HG03575 (cell line): ENCODE results near the gene DCX.

Experiments used
- ATAC-seq: cut with Tn5 transposase; IDR thresholded peaks from one replicate; pipeline ENCODE4 v1.9.1; 2021; ENCODE audit not compliant: unreplicated experiment, insufficient number of reproducible peaks, low FRiP score; ENCODE audit errors: extremely low read depth

The DCX gene

DNA sequence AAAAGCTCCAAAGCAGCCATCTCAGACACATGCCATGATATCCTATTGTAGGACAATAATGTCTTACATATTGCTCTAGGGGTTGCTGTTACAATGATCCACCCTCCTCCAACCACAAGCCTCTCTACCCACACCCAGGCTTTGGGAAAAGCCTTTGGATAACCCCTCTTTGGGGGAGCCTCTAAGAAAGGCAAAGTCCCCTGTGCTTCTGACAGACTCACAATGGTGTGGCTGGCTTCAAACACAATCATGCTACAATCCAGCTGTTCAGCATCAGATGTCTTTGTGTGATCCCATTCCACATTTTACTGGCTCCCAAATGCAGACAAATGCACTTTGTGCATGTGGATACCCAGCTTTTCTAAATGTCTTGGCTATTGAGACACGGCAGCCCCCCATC lies 75.9 kb downstream of the DCX start:
- no peak for ATAC-seq

DNA sequence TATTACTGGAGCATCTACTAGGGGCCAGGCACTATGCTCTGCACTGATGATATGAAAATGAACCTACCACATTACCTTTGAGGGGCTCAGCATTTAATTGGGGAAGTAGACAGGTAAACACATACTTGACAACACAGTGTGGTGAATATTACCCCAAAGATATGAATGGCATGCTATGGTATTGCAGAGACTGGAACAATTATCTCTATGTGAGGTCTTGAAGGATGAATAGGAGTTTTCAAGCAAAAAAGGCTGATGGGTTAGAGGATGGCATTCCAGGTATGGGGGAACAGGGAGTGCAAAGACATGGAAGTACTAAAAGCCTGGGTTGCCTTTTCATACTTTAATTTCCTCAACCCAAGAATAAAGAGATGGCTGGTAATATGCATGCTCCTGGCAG lies 82.6 kb downstream of the DCX start:
- no peak for ATAC-seq

DNA sequence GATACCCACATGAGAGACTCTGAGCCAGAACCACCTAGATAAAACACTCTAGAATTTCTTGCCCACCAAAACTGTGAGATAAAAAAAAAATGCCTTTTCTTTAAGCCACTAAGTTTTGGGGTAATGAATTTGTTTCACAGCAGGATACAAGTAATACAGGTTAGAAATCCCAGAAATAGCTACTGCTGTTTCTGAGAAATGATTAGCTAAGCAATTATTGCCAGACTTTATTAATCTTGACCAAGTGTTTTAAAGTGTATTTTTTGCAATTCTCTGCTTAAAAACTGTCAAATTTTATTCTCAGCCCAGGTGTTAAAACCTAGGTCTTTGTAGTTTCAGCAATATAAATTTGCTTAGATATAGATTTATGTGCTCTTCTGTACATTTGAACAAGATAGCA lies 83.1 kb downstream of the DCX start:
- ATAC-seq, result no peak

DNA sequence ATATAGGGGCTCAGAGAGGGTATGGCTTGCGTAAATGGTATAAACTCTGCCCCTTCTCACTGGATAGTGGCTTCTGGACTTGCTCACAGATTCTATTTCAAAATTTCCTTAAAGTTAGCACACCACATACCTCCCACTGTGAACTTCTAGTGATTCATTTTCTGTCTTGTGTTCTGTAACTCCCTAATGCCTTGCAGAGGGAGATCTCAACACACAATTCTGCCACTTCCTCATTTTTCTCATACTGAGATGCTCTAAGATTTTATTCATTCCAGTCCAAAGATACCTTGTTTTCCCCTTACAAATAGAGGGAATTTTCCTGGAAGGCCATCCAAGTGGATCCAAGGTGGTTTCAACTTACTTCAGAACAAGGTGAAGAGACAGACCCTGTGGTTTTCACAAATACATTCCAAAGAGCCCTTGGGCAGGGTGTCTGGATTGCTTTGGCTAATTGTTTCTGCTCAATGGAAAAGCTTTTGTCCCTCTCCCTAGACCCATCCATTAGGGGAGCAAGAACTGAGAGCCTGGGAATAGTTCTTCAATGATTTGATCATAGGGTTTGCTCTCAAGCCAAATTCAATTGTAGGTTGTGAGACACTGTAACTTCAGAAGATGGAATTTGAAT lies 89.6 kb downstream of the DCX start:
- no peak for ATAC-seq

DNA sequence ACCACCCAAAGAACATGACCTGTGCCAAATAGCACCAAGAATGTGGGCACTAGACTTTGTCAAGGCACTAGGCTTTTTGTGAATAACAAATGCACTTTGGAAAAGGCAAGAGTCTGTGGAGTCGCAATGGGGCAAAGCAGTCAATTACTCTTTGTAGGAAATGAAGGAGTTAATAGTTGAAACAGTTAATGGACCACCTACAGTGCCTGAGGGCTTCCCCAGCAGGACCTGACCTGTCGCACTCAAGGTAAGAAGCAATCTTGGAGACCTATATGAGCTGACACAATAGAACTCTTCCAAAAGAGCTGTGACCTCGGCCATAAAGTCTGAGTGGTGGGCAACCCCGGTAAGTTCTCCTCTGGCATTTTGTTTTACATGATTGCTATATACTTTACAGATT lies 92.5 kb downstream of the DCX start:
- no peak for ATAC-seq

DNA sequence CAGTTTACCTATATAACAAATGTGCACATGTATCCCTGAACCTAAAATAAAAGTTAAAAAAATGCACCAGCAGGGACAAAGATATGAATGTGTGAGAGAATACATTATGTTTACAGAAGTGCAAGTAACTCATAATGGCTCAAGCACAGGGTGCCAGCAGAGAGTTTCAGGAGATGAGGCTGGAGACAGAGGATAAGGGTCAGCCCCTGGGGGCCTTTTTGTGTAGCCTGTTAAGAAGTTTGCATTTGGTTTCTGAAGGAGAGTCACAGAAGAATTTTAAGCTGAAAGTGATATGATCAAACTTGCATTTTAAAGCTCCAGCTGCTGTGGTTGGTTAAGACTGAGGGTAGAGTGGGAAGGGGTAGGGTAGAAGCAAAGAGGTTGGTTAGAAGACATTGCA lies 93.1 kb downstream of the DCX start:
- ATAC-seq, result no peak

DNA sequence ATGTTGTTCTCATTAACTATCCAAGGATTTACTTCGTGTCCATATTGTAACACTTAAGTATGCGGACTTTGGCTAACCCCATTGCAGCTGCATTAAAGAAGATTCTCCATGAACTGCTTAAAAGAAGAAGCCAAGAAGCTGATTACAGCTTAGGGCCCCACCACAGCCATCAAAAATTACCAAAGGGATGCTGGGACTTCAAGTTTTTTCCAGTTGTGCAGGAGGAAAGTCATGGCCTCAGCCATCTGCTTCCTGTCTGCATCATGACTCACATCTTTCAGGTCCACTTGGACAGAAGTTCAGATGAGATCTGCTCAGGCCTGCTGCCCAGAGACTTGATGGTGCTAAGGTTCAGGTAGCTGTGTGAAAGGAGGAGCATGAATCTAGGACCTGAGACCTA lies 102.9 kb downstream of the DCX start:
- no peak for ATAC-seq

DNA sequence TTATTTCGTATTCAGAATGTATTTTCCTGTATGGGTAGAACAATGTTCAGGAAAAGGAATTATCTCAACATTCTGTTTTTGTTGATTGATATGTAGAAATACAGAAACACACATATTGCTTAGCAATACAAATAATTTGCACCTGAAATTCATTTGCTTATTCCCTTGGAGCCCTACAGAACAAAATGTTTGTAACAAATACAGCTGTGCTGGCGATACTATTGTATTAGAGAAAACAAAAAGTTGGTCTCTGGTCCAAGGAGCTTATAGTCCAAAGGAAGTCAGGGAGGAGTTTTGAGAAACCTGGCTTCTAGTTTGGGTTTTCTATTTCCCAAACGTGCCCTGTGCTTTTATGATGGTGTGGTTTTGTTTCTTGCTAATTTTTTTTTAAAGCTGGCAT lies 104.0 kb downstream of the DCX start:
- ATAC-seq, result no peak

DNA sequence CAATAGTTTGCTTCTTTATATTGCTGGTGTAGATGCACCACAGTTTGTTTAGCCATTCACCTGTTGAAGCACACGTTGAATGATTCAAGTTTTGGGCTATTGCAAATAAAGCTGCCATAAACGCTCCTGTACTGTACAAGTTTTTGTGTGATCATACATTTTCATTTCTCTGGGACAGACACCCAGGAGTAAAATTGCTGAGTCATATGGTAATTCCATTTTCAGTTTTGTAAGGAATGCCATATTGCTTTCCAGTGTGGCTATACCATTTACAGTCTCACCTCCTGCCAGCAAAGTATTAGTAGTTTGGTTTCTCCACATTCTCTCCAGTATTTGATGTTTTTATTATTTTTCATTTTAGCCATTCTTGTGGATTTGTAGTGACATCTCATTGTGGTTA lies 109.7 kb downstream of the DCX start:
- ATAC-seq, result no peak

DNA sequence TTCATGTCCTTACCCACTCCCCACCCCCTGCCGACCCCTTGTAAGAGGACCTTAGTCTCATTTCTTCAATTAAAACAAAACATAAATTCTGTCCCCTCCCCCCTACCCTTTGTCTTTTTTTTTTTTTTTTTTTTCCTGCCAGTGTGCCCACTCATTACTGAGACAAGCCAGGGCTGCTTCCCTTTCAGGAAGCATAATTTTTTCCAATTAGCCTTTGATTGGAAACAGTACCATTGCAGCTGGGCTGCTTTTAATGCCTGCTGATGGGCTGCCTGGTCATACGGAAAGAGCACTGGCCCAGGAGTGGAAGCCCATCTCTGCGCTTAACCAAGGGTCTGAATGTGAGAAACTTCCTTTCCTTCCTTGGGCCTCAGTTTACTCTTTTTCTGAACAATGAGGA lies 123.2 kb downstream of the DCX start:
- ATAC-seq, result no peak

DNA sequence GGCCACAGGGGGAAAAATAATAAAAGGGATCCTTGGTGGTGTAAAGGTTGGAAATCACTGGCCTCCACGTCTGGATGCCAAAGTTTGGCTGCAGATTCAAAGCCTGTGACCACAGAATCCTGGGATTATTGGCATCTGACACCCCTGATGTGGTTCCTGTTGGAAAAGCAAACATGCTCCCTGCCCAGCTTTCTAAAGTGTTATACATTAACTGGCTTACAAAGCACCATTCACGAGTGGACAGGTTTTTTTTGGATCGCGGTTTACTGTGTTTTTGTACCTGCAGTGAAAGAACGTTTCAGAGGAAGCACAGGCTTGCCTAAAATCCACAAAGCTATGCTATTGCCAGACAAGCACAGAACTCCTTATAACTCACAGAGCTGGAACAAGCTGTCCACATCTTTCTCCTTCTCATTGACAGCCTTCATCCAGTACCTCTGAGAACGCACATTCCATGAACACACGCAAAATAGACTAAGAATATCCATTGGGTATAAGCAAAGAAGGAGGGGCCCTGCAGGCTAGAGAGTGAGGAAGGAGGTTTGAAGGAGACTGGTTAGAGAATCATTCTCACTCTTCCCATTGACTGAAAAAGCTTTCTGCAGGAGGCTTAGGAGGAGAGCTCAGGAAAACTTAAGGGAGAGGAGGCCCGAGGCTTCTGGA lies 127.2 kb downstream of the DCX start:
- ATAC-seq, result no peak

DNA sequence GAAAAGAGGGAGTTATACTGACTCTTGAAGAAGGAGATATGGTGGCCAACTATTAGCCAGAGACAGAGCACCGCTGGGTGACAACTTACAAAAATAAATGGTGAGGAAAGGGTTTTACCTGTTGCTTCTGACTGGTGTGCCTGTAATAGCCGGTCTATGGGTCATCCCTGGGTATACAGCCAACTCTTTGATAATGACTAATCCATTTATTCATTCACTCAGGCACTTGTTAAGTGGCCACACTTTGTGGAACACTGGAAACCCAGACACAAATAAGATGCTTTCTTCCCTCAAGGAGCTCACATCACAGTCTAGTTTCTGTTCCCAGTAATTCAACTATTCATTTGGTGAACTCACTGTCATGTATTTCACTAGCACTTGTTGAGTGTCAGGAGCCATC lies 128.5 kb downstream of the DCX start:
- ATAC-seq, result no peak

DNA sequence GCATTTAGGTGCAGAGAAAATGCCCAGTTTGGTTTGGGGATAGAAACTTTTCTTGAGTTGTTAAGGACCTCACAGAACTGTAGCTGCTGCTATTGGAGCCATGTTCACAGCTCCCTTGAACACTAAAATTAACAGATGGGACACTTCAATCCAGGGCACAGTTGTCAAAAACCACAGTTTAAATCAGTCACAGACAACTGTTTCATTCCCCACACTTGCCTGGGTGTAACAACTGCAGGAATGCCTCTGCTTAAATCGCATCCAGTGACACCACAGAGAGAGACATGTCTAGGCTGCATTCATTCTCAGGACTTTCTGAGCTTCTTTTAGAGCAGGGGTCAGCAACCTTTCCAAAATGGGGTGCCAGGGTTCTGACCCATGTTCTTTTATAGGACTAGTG lies 129.0 kb downstream of the DCX start:
- no peak for ATAC-seq

DNA sequence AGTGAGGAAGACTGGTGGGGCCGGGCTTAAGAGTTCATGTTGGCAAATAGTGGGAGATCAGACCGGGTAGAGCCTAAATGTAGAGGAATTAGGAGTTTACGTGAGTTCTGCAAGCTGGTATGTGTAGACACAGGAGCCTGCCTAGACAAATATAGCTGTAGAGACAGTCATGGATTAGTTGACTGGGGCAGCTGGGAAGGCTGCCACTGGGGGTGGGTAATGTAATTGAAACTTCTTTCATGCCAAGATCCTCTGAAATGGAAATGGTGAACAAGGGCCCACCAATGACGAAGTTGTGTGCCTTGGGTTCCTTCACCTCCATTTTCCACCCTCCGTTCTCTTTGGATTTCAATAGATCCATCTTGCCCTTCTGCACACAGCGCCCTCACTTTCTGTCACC lies 129.9 kb downstream of the DCX start:
- no peak for ATAC-seq

DNA sequence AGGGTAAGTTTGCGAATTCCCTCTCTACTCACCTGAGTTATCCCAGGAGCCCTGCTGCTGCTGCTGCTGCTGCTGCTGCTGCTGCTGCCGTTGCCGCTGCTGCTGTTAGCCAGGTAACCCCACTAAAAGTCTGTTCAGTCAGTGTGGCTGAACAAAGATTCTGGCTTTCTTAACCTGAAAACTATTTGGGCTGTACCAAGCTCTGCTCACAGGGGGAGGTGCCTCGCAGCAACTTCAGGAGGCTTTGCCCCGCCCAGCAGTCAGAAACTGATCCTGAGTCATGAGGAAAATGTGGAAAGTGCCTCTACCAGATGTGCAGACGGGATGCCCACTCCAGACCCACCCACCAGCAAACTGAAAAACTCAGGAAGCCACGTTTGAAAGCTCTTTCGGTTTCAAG lies 141.7 kb downstream of the DCX start, which contains the start of gene CAPN6:
Gene CAPN6, minus strand, starts transcription at position 145 of the 400 bp plus-strand sequence. CDS start 6,547 bp downstream, outside the sequence.
- no peak for ATAC-seq

DNA sequence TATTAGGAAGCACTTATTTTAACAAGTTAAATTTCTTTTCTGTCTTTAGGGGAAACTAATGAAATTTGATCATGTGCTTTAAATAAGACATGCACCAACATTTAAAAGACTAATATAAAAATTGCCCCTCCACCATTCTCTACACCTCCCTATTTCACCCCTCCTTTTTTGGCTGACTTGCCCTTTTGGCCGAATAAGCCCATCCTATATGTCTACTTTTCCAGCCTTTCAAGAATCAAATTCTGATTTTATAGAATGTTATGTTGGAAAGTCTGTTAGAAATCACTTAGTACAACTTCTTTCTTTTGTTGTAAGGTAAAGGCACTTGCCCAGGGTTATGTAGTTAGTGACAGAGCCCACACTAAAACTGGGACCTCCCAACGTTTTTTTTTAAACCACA lies 143.5 kb downstream of the DCX start:
- ATAC-seq, result no peak

DNA sequence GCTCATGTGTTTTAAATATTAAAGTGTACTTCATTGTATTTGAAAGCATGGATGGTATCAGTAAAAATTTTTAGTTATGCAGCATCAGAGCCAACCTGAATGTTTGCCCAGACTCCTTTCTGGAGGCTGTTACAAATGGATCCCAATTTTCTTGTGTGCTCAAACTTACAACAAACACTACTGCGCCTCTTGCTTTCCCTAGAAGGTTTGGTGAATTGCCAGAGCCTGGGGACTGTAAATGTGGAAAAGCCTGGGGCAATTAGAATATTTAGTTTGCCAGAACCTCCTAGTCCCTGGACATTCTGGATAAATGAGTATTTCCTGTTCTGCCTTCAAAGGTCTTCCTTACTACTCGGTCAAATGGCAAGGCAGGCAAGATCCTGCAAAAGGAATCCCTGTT lies 146.5 kb downstream of the DCX start:
- ATAC-seq, result no peak

DNA sequence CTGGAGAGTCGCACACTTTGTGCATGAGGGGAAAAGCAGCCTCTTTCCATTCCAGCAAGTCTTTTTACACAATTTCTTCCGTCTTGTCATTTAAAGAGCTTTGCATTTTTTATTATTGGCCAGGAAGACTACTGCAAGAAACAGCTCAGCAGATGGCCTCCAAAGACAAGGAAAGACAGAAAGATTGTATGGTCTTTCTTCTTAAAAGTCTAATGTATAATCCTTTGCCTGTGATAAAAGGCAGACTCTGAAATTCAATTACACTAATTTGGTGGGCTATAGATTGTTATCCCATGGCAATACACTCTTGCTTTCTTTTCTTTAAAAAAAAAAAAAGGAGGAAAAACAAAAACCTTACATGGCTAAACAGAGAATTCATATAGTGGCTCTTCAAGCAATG lies 147.6 kb downstream of the DCX start:
- no peak for ATAC-seq

DNA sequence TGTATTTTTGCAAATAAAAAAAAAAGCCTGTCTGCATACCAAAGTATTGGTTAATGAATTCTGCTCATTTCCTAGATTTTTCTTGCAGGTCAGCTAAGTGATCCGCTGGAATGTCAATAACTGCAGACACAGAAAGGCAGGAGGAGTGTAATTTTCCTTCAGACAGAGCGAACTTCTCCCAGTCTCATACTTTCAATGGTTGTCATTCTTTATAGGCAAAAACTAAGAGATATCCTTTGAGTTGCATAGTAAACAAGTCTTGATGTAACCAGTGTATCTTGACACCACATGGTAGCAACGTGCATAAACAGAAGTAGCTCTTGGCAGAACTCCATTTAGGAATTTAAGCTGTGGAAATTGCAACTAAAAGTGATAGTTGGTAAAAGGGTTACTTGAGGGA lies 149.9 kb downstream of the DCX start:
- no peak for ATAC-seq

DNA sequence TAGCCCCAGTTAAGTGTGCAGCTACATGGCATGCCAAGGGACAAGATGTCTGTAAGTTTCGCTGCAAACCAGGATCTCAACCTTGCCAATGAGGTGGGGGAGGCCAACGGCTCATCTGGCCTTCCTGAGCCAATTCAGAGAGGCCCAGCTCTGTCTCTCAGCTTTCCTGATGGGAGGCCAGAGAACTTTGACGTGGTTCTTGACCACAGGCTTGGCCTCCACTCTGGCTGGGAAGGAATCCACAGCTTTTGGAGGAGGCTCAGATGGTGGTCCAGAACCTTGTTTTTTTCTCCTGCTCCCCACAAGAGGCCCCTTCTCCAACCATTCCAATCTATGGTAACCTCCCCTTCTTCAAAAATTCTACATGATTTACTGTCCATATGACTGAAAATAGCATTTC lies 151.5 kb downstream of the DCX start:
- ATAC-seq, result no peak

DNA sequence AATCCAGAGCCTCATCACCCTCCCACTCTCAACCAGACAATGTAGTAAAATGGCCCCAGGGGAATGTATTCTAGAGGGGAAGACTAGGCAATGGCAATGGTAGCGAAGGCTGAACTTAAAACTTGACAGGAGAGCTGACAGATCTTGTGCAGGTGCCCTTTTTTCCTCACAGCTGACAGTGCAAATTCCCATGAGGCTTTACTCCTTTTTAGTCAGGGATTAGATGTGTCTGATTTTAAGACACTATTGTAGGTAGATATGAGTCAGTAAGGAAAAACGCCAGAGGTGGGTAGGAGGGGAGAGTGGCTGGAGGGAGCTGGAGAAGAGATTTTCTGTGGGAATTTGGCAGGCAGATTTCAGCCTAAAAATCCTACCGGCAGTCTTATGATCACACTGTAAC lies 152.4 kb downstream of the DCX start:
- no peak for ATAC-seq
